Esophagus squamous epithelium (tissue), 4 donors: ENCODE data around the gene RYR1.

ENCODE experiments used
- POLR2A ChIP-seq, 4 donors: fragments of 450-650 bp; IDR thresholded peaks; one replicate each; pipeline ENCODE4 v1.6.1; 2017; ENCODE audit warnings: antibody characterized with exemption in 4 of 4, mild to moderate bottlenecking in 4 of 4, moderate library complexity in 3 of 4
- TF ChIP-seq, protein P1 (sequence below), 6 experiments: fragments of 450-650 bp in 4 of 6; fragments of 200-600 bp in 2 of 6; sonication (generic) in 2 of 6; IDR thresholded peaks; one replicate each; pipeline ENCODE4 v1.5.1; 2016 to 2019; ENCODE audit warnings: antibody characterized with exemption in 6 of 6, mild to moderate bottlenecking in 4 of 6, moderate library complexity in 4 of 6

DNA sequence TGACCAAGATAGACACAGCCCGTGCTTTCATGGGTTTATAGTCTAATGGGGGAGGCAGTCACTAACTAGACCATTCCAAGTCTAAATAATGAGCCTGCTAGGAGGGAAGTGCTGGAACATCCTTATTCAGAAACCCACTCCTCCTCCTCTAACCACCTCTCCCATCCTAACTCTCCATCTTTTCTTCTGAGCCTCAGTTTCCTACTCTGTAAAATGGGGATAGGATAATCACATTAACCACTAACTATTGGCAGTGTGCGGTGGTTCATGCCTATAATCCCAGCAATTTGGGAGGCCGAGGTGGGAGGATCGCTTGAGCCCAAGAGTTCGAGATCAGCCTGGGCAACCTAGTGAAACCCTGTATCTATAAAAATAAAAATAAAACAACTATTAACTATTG, 115.6 kb downstream of the RYR1 start:
- TF ChIP-seq POLR2A (IDR thresholded peaks at IDR 0.05) = no peak
- TF ChIP-seq, protein P1, sequence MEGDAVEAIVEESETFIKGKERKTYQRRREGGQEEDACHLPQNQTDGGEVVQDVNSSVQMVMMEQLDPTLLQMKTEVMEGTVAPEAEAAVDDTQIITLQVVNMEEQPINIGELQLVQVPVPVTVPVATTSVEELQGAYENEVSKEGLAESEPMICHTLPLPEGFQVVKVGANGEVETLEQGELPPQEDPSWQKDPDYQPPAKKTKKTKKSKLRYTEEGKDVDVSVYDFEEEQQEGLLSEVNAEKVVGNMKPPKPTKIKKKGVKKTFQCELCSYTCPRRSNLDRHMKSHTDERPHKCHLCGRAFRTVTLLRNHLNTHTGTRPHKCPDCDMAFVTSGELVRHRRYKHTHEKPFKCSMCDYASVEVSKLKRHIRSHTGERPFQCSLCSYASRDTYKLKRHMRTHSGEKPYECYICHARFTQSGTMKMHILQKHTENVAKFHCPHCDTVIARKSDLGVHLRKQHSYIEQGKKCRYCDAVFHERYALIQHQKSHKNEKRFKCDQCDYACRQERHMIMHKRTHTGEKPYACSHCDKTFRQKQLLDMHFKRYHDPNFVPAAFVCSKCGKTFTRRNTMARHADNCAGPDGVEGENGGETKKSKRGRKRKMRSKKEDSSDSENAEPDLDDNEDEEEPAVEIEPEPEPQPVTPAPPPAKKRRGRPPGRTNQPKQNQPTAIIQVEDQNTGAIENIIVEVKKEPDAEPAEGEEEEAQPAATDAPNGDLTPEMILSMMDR (IDR thresholded peaks at IDR 0.05) = no peak
